ENCODE data around the gene LRG1.

The LRG1 gene, protein sequence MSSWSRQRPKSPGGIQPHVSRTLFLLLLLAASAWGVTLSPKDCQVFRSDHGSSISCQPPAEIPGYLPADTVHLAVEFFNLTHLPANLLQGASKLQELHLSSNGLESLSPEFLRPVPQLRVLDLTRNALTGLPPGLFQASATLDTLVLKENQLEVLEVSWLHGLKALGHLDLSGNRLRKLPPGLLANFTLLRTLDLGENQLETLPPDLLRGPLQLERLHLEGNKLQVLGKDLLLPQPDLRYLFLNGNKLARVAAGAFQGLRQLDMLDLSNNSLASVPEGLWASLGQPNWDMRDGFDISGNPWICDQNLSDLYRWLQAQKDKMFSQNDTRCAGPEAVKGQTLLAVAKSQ

GRCh38 chr19:4539693-4540581 is at the start of gene LRG1:
Gene LRG1, minus strand, starts transcription at chr19:4540036. Its CDS starts 23 bp downstream, at chr19:4540013.
- DNase-seq (ENCODE audit: low read depth), result no peak

GRCh38 chr19:4588291-4588761 is 48.5 kb upstream of the LRG1 start:
- DNase-seq (ENCODE audit: low read depth), result no peak

GRCh38 chr19:4587527-4587926 is 47.7 kb upstream of the LRG1 start:
- DNase-seq (ENCODE audit: low read depth), result no peak

GRCh38 chr19:4586691-4587090 is 46.9 kb upstream of the LRG1 start:
- no peak for DNase-seq (ENCODE audit: low read depth)

GRCh38 chr19:4586245-4586644 is 46.4 kb upstream of the LRG1 start:
- no peak for DNase-seq (ENCODE audit: low read depth)

DNA sequence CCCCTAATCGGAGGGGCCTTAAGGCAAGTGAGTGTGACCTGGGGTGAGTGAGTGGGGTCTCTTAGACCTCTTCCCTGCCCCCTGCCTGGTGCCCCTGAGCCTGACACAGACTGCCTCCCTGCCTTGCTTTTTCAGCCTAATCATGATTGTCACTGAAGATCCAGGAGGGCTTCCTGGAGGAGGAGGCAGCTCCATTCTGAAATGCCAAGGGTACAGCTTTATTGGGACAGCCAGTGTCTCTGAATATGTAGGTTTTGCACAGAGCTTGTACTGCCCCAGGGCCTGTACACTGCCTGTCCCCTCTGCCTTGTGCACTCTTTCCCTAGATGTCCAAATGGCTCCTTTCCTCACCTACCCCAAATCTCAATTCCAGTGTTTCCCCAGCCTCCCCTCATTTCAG is 45.7 kb upstream of the LRG1 start:
- no peak for DNase-seq (ENCODE audit: low read depth)

DNA sequence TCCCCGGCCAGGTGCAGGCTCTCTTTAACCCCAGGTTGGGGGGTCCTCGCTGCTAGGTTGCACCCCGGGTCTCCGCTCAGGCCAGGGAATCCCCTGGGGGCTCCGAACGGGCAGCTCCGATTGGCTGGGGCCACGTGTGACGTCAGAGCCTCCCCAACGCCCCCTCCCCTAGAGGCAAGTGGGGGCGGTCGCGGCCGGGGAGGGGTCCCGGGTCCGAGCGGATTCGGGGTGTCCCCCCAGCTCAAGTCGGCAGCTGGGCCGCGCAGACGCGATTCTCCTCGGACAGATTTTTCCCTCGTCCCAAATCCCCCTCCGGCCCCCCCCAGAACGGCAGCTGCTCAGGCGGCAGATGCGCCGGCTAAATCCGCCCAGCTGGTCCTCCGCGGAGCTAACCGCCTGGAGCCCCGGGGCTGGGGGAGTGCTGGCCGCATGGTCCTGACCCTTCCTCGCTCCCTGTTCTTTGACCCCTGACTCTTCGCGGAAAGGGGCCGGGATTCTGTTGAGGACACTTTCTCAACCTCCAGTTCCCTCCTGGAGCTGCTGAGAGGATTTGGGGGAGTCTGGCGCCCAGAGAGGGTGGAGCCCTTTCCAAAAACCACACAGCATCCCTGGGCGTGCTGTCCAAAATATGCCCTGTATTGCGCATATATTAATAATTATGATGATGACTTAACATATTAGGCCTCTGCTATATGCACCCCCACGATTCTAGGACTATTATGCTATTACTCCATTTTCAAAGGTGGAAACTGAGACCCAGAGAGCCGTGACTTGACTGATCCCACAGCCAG is 45.0 kb upstream of the LRG1 start:
- no peak for DNase-seq (ENCODE audit: low read depth)

GRCh38 chr19:4583961-4584669 is 44.3 kb upstream of the LRG1 start:
- no peak for DNase-seq (ENCODE audit: low read depth)

DNA sequence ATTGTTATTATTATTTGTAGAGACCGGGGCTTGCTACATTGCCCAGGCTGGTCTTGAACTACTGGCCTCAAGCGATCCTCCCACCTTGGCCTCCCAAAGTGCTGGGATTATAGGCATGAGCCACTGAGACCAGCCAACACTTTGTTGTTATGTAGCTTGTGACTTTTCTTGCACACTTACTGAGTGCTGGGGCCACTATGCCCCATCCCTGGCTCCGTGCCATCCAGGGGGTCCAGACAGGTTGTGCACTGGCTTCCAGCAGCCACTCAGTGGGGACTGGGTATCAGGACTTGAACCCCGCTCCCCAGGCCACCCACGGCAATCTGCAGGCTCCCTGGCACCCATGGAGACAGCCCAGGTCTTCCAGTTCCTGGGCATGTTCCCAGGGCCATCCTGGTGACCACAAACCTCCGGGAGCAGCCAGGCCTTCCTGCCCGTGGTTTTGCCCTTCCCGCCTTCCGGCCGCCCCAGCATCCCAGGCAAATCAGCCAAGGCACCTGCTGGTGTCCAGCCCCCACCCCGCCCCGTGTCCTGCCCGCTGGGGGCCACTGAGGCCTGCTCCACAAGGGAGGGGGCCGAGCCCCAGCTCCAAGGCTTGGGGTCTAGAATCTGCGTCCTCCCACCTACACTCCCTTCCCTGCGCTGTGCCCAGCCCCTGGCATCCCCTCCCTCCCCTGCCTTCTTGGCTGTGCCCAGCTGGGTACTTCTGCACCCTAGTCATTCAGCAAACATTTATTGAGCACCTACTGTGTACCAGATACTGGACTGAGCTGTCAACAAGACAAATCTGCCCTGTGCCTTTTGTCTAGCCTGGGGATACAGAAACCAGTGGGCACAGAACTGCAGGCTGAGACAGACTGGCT is 43.4 kb upstream of the LRG1 start:
- DNase-seq (ENCODE audit: low read depth), result no peak

DNA sequence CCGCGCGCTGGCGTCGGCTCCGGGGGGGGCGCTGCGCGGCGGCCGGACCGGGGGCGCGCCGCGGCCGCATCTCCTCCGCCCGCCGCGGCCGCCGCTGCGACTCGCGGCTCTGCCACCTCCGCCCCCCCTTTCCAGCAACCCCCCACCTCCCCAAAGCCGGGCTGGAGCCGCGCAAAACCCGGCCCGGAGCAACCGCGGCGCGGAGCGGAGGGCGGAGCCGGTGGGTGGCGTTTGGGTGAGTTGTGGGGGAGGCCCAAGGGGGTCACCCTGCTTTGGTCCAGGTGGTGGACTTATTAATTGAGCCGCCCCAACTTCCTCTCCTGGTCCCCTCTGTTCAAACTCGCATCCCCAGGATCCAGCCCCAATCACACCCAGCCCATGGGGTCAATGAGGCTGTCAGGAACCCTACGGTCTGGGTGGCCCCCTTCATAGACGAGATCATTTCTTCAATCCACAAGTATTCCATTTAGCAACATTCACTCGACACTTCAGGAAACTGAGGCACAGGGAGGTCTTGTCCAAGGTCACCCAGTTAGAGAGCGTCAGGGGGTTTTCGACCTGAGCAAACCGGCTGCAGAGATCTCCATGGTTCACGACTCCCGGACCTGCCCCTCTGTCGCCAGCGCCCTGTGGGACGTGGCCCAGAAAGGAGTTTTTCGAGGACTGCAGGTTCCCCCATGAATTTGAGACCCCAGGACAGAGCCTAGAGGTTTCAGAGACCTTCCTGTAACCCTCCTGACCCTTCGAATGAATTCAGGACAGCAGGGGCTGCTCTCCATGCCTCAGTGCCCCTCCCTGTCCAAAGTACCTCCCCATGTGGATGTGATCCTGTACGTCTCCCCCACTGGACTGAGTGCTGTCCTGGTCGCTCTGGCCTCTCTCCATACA is 42.1 kb upstream of the LRG1 start:
- DNase-seq (ENCODE audit: low read depth), result no peak

DNA sequence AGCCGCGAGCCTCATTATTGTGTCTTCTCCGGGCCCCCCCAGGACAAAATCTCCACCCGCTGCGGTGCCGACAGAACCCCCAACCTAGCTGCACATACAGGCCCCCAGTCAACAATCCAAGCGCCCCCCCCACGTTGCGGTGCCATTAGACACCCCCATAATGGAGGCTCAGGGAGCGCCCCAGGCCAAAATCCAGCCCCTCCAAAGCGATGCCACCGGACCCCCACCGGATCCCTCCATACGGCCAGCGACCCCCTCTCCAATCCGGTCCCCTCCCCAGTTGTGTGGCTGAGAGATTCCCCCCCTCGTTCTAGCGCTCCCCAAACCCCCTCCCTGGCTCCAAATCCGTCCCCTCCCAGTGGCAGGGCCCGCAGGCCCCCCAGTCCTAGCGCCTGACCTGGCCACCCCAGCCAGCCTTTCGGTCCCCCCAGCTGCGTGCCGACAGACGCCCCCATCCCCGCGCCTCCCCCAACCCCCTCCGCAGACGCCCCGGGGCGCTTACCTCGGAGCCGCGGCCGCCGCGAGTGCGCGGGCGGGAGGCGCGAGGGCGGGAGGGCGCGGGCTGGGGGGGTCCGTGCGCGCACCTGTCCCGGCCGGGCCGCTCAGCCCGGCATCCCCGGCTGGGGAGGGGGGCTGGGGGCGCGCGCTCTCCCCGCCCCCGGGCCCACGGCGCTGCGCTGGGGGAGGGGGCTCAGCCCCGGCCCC is 41.3 kb upstream of the LRG1 start:
- no peak for DNase-seq (ENCODE audit: low read depth)

- no peak for DNase-seq (ENCODE audit: low read depth)
Measured at GRCh38 chr19:4580021-4580901, 40.4 kb upstream of the LRG1 start.

GRCh38 chr19:4579389-4579788 is 39.6 kb upstream of the LRG1 start:
- DNase-seq (ENCODE audit: low read depth), result no peak

DNA sequence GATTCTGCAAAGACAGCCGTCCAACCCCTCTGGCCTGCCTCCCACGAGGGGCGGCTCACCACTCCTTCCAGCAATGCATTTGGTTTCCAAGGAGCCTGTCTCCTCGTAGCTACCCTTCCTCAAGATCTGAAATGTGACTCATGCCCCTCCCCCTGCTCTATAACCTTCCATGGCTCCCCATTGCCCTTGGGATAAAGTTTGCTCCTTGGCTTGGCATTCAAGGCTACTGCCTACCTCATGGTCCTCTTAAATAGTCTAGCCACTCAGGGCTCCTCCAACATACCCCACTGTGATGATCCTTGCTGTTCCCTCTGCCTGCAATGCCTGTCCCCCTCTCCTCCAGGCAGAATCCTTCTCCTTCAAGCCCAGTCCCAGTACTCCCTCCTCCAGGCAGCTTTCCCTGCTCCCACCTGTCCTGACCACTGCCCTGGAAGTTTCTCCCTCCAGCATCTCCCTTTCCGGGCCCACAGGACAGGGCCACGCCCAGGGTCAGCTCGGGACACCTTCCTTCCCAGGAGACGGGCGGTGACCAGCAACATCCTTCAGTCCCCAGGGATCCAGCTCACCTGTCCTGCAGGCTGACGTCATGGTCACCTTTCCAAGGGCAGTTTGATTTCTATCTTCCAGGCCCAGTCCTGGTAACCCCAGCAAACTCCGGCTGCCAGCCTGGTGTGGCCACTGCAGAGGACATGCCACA is 38.9 kb upstream of the LRG1 start:
- DNase-seq (ENCODE audit: low read depth), result no peak

GRCh38 chr19:4577020-4577782 is 37.4 kb upstream of the LRG1 start:
- no peak for DNase-seq (ENCODE audit: low read depth)
